ENCODE measurements around the gene EHD3. TPM values are rescaled to one million over a fixed set of nuclear protein-coding genes. Genes with fewer than 3 reads are reported as not detected.

EHD3 gene
- polyA plus RNA-seq (2013, experiment 1 of 2; ENCODE audit: insufficient read length) = 28.1 TPM
- polyA plus RNA-seq (2013, experiment 2 of 2; ENCODE audit: insufficient read length) = 17.8 TPM

- DNase-seq = peak; percentile 94
Observed at GRCh38 chr2:31233741-31234682, at the start of gene EHD3. TSS of gene EHD3 (plus strand) at chr2:31234152. CDS start at chr2:31234622, 470 bp downstream.

- DNase-seq = no peak
Observed at GRCh38 chr2:31187166-31187565, 46.8 kb upstream of the EHD3 start.

GRCh38 chr2:31188131-31188530 is 45.8 kb upstream of the EHD3 start:
- no peak for DNase-seq

- DNase-seq = no peak
Observed at GRCh38 chr2:31189141-31189540, 44.8 kb upstream of the EHD3 start.

GRCh38 chr2:31190188-31190587 is 43.8 kb upstream of the EHD3 start:
- no peak for DNase-seq

- DNase-seq = no peak
Observed at GRCh38 chr2:31191931-31192330, 42.0 kb upstream of the EHD3 start.

- DNase-seq = no peak
Observed at GRCh38 chr2:31192396-31192795, 41.6 kb upstream of the EHD3 start.

GRCh38 chr2:31192851-31193392 is 41.0 kb upstream of the EHD3 start:
- no peak for DNase-seq

GRCh38 chr2:31193806-31194205 is 40.1 kb upstream of the EHD3 start:
- DNase-seq = no peak

- no peak for DNase-seq
Observed at GRCh38 chr2:31196622-31197021, 37.3 kb upstream of the EHD3 start.

- no peak for DNase-seq
Observed at GRCh38 chr2:31197166-31197565, 36.8 kb upstream of the EHD3 start.

- no peak for DNase-seq
Observed at GRCh38 chr2:31197669-31198068, 36.3 kb upstream of the EHD3 start.

- DNase-seq = no peak
Observed at GRCh38 chr2:31199206-31199605, 34.7 kb upstream of the EHD3 start.

GRCh38 chr2:31200972-31201371 is 33.0 kb upstream of the EHD3 start:
- DNase-seq = no peak

- no peak for DNase-seq
Observed at GRCh38 chr2:31202041-31202440, 31.9 kb upstream of the EHD3 start.

GRCh38 chr2:31202833-31203232 is 31.1 kb upstream of the EHD3 start:
- no peak for DNase-seq

- DNase-seq = no peak
Observed at GRCh38 chr2:31203916-31204315, 30.0 kb upstream of the EHD3 start.

- no peak for DNase-seq
Observed at GRCh38 chr2:31204783-31205182, 29.2 kb upstream of the EHD3 start.

- DNase-seq = no peak
Observed at GRCh38 chr2:31205186-31205585, 28.8 kb upstream of the EHD3 start.

- no peak for DNase-seq
Observed at GRCh38 chr2:31205613-31206012, 28.3 kb upstream of the EHD3 start.

- DNase-seq = no peak
Observed at GRCh38 chr2:31207790-31208189, 26.2 kb upstream of the EHD3 start.

- no peak for DNase-seq
Observed at GRCh38 chr2:31208240-31208639, 25.7 kb upstream of the EHD3 start.

GRCh38 chr2:31212659-31213600 is 21.0 kb upstream of the EHD3 start:
- DNase-seq = peak; percentile 30

Data from fibroblast of skin of back (primary cell).